Measurements from ENCODE around the gene IL13.

DNA sequence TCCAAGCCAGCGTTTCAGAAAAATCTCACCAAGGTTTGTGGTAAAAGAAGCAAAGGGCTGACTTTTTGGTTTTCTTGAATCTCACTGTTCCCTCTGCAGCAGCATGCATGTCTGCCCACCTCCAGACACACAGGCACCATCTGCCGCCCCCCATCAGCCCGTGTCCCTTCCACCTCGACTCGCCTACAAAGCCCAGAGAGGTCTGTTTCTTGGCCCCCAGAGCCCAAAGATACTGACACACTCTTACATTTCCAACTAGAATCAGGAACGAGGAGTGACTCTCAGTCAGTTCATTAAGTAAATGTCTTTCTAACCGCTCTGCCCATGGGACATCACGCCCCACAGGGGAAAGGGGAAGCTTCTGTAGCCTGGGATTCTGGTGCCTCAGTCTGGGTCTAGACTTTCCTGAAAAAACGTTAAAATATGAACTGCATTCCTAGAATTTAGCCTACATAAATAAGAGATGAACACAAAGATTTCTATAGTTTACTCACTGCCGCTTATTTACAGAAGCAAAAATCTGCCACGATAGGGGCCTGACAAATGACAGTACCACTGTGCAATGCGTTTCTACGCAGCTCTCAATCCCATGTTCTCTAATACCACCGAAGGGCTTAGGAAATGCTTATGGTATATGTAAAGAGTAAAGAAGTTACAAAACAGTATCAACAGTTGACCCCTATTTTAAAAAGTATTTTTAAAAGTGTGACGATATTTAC, 19.9 kb downstream of the IL13 start:
- TF ChIP-seq CTCF (IDR thresholded peaks at IDR 0.05) (no peak), SMAD4 (CRISPR knock-in tag; IDR thresholded peaks at IDR 0.05) (no peak), USF2 (CRISPR knock-in tag; IDR thresholded peaks at IDR 0.05) (no peak)

Data from WTC11 (cell line).